NCI-H446 treated with DMSO at 0.1 percent for 48 hours (cell line): ENCODE results near the gene ENKD1.
A peak's percentile ranks its signal among the peaks of the same experiment; 100 is the strongest.

ENCODE experiments used
- DNase-seq: peaks from one replicate; lab custom pipeline; 2025; lab: John Stamatoyannopoulos, UW

ENKD1 gene

GRCh38 chr16:67663877-67664222 lies 2.7 kb downstream of the ENKD1 start:
- no peak for DNase-seq

- DNase-seq: no peak
These were observed 3.2 kb downstream of the ENKD1 start for GRCh38 chr16:67663151-67663876.

- DNase-seq: no peak
These were observed 3.9 kb downstream of the ENKD1 start for GRCh38 chr16:67662653-67663010.

- DNase-seq: no peak
These were observed 4.5 kb downstream of the ENKD1 start for GRCh38 chr16:67661886-67662652.

- DNase-seq: no peak
These were observed 5.3 kb downstream of the ENKD1 start for GRCh38 chr16:67661101-67661761.

GRCh38 chr16:67660564-67661028 lies 6.0 kb downstream of the ENKD1 start, which contains the start of gene PARD6A:
Gene PARD6A, plus strand, starts transcription at chr16:67660960. Its CDS starts 79 bp downstream, at chr16:67661039.
- DNase-seq: peak; percentile 86

- DNase-seq: peak; percentile 57
These were observed 6.6 kb downstream of the ENKD1 start, which contains the start of gene ACD for GRCh38 chr16:67659675-67660563. Gene ACD, minus strand, starts transcription at chr16:67660260. Its CDS starts 40 bp downstream, at chr16:67660220.

- no peak for DNase-seq
These were observed 7.5 kb downstream of the ENKD1 start for GRCh38 chr16:67658849-67659674.

- no peak for DNase-seq
These were observed 8.6 kb downstream of the ENKD1 start for GRCh38 chr16:67657751-67658518.

- no peak for DNase-seq
These were observed 9.4 kb downstream of the ENKD1 start for GRCh38 chr16:67657017-67657608.

GRCh38 chr16:67656344-67657016 lies 10.1 kb downstream of the ENKD1 start:
- DNase-seq: no peak

GRCh38 chr16:67655363-67655762 lies 11.2 kb downstream of the ENKD1 start:
- DNase-seq: no peak

GRCh38 chr16:67654403-67654911 lies 12.1 kb downstream of the ENKD1 start:
- no peak for DNase-seq

GRCh38 chr16:67653789-67654402 lies 12.7 kb downstream of the ENKD1 start:
- no peak for DNase-seq

GRCh38 chr16:67653128-67653788 lies 13.3 kb downstream of the ENKD1 start:
- DNase-seq: no peak

GRCh38 chr16:67652578-67653127 lies 13.9 kb downstream of the ENKD1 start:
- no peak for DNase-seq

- no peak for DNase-seq
These were observed 14.7 kb downstream of the ENKD1 start for GRCh38 chr16:67651847-67652246.
